Measurements from ENCODE around the gene GAK.

Gene GAK

GRCh38 chr4:971666-972500, 39.8 kb upstream of the GAK start:
- peak overlapping the region; percentile 68 to 75 for H3K4me3 ChIP-seq (replicated peaks in 1 of 2; ENCODE audit: low read depth in 2 of 2, low read length in 2 of 2)
- DNase-seq (ENCODE audit: low read depth in 2 of 2), result no peak
- no peak for TF ChIP-seq CTCF (IDR thresholded peaks at IDR 0.05; ENCODE audit: low read depth, low read length)

- no peak overlapping the region for H3K4me3 ChIP-seq (replicated peaks in 1 of 2; ENCODE audit: low read depth in 2 of 2, low read length in 2 of 2)
- TF ChIP-seq CTCF (IDR thresholded peaks at IDR 0.05; ENCODE audit: low read depth, low read length), result no peak
- DNase-seq (ENCODE audit: low read depth in 2 of 2), result no peak
These were observed 38.9 kb upstream of the GAK start for GRCh38 chr4:970854-971520.

- no peak for DNase-seq (ENCODE audit: low read depth in 2 of 2)
- no peak for TF ChIP-seq CTCF (IDR thresholded peaks at IDR 0.05; ENCODE audit: low read depth, low read length)
- no peak overlapping the region for H3K4me3 ChIP-seq (replicated peaks in 1 of 2; ENCODE audit: low read depth in 2 of 2, low read length in 2 of 2)
These were observed 38.1 kb upstream of the GAK start for GRCh38 chr4:970046-970745.

- DNase-seq (ENCODE audit: low read depth in 2 of 2), result no peak
- H3K4me3 ChIP-seq (replicated peaks in 1 of 2; ENCODE audit: low read depth in 2 of 2, low read length in 2 of 2), result no peak overlapping the region
- TF ChIP-seq CTCF (IDR thresholded peaks at IDR 0.05; ENCODE audit: low read depth, low read length), result no peak
These were observed 36.7 kb upstream of the GAK start for GRCh38 chr4:968621-969394.

GRCh38 chr4:968221-968620, 36.1 kb upstream of the GAK start:
- no peak for DNase-seq (ENCODE audit: low read depth in 2 of 2)
- no peak for TF ChIP-seq CTCF (IDR thresholded peaks at IDR 0.05; ENCODE audit: low read depth, low read length)
- H3K4me3 ChIP-seq (replicated peaks in 1 of 2; ENCODE audit: low read depth in 2 of 2, low read length in 2 of 2), result no peak overlapping the region
